ENCODE data around the gene VIL1.
A peak's percentile ranks its signal among the peaks of the same experiment; 100 is the strongest.

The VIL1 gene

DNA sequence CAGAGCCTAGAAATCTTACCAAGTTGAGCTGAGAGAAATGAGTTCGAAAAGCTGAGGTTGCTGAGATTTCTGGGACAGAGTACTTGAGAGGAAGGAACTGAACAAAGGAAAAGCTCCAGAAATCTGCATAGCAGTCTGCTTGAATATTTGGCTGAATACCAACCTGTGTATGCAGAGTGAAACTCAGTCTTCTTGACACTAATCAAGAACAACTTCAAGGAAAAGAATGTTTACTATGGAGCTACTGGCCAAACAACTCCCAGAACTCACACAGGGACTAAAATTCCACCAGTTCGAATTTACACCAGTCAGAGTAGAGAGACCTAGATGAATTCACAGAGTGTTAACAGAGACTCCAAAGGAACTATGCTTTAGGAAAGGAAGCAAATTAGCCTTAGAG lies 82.7 kb downstream of the VIL1 start:
- no peak for TF ChIP-seq CTCF (conservative IDR thresholded peaks at IDR 0.05; ENCODE audit: low read depth, low read length)
- DNase-seq (ENCODE audit: low read depth): peak; percentile 56
- no peak overlapping the region for H3K4me3 ChIP-seq (ENCODE audit: low read length)

All from retinal pigment epithelial cell (primary cell).